GM18511 (cell line): Measurements from ENCODE around the gene TSHZ1.

ENCODE experiments used
- ATAC-seq: cut with Tn5 transposase; IDR thresholded peaks from one replicate; pipeline ENCODE4 v1.9.1; 2021; ENCODE audit warnings: mild to moderate bottlenecking, moderate library complexity; ENCODE audit not compliant: unreplicated experiment

Gene TSHZ1

DNA sequence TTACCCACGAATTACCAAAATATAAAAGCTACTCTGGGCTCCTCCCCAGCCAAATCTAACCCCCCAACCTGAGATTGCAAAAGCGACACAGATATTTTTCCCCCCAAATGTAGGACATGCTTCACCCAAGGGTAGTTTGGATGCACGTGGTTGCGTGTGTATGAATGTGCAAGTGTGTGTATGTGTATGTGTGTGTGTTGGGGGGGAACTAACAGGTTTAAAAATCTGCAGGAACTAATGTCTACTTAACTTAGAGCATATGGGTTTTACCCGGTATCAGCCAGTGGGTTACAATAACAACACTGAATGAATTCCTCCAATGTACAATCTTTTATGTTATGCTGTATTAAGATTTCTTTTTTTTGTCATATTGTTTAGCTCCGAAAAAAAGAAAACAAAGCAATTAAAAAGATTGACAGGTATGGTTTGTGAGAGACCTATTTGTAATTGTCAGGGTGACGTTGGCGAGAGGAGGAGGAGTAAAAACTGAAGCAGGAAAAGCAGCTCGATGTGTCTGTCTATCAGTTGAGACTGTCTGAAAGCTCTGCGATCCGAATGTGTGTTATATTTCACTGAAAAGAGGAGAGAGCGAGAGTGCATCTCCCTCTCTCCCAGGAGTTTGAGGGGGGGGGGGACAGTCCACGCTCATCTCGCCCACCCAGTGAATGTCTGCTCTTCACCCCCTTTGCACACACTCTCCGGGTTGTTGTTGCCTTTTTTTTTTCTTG, at the start of gene TSHZ1:
Gene TSHZ1, plus strand, starts transcription at position 524 of the 728 bp plus-strand sequence. CDS start 1,080 bp downstream, outside the sequence.
- ATAC-seq = peak; percentile 36

DNA sequence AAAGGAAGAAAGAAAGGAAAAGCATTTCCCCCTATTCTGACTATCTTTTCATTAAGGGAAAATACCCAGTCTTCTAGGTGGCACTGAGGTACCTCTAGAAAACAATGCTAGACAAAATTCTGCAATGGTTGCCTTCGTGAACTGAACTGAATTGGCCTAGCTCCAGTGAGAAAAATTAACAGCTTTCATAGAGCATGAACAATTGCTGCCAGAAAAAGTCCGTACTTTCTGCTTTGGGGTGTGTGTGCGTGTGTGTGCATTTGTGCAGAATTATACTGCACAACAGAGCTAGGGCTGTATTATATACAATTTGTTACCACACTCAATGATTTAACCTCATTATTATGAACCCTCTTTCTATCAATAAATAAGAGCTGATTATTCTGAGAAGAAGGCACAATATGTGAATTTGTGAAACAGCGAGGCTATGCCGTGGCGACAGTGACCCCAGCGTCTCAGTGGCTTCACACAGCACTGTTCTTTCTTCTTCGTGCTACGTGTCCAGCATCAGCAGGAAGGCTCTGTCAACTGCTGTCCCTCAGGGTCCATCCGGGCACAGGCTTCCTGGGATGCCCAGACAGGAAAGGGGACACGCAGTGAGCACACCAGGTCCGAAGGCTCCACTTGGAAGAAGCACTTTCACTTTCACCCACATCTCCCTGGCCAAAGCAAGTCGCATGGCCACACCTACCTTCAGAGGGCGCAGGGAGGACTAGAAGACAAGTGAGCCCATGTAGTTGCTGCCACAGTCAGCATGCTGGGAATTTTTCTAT, 49.2 kb upstream of the TSHZ1 start:
- no peak for ATAC-seq

GRCh38 chr18:75162467-75162866, 48.1 kb upstream of the TSHZ1 start:
- ATAC-seq = no peak

GRCh38 chr18:75162978-75163377, 47.6 kb upstream of the TSHZ1 start:
- no peak for ATAC-seq

DNA sequence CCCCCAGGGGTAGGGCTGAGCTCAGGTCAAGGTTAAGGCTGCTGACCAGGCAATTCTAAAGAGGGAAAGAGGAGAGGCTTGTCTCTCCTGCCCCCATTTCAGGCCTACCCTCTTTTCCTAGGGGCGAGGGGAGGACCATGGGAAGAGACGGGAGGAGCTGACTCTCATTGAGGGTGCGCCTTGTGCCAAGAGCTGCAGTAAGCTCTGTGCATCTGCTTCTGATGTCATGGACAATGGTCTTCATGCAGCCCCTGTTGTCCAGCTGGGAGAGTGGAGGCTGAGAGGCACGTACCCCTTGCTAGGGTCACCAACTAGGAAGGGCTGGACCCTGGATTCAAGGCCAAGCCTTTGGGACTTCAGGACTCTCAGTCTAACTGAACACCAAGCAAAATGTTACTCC, 46.9 kb upstream of the TSHZ1 start:
- no peak for ATAC-seq

GRCh38 chr18:75164479-75164878, 46.1 kb upstream of the TSHZ1 start:
- ATAC-seq = no peak

DNA sequence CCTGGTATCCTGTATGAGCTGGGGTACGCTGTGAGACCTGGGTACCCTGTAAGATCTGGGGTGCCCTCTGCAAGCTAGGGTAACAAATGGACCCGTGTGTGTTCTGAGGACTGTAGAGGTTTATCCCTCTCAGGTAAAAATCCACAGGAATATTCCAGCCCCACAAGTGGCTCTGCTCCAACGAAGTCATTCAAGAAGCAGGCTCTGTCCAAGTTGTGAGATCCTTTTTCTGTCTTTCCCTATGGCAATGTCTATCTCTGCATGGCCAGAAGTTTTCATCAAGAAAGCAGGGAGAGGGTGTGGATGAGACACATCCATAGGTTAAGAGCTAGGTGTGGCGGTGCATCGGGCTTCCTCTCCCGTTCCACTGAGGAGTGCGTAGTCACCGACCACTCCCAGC, 44.7 kb upstream of the TSHZ1 start:
- ATAC-seq = no peak

DNA sequence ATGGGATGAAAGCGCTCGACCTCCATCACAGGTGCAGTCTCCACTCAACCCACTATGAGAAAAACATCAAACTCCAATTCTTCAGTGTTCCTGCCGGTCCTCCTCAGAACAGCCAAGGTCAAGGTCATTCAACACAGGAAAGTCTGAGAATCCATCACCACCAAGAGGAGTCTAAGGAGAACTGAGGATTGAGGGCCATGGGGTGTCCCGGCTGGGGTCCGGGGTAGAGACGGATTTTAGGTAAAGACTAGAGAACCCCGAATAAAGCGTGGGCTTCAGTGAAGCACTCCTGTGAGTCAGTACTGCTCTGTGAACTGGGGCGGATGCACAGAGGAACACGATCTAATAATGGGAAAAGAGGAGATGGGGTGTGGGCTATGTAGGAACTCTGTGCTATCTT, 43.5 kb upstream of the TSHZ1 start:
- ATAC-seq = no peak

GRCh38 chr18:75167759-75168618, 42.6 kb upstream of the TSHZ1 start:
- ATAC-seq = no peak

- ATAC-seq = no peak
Measured at GRCh38 chr18:75168619-75169018, 42.0 kb upstream of the TSHZ1 start.

GRCh38 chr18:75169411-75169810, 41.2 kb upstream of the TSHZ1 start:
- ATAC-seq = no peak

DNA sequence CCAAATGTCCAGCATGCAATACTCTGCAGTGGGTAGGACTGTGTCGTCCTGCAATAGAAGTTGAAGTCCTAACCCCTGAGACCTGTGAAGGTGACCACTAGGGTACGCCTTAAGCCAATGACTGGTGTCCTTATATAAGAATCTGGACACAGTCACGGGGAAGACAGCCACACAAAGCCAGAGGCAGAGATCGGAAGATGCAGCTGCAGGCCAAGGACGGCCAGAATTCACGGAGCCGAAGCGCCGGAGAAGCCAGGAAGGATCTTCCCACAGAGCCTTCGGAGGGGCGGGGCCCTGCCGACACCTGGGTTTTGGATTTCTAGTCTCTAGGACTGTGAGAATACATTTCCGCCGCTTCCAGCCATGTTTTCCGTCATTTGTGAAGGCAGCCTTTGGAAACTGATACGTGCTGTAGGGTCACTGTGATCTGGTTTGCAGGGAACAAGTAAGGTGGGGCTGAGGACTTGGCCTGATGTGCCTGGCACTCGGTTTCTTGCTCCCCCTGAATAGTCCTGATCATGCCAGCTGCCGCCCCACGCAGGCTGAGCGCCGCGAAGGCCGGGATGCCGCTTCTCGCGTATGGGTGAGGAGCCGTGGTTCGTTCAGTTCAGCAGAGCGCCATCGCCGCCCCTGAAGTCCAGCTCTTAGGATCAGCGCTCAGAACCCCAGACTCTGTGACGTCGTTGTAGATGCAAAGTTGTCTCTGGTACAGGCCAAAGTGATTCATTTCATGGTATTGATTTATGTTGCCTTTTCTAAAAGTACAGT, 40.4 kb upstream of the TSHZ1 start:
- ATAC-seq = no peak

- no peak for ATAC-seq
Measured at GRCh38 chr18:75170916-75171315, 39.7 kb upstream of the TSHZ1 start.

- peak; percentile 41 for ATAC-seq
Measured at GRCh38 chr18:75172299-75173124, 38.1 kb upstream of the TSHZ1 start.

DNA sequence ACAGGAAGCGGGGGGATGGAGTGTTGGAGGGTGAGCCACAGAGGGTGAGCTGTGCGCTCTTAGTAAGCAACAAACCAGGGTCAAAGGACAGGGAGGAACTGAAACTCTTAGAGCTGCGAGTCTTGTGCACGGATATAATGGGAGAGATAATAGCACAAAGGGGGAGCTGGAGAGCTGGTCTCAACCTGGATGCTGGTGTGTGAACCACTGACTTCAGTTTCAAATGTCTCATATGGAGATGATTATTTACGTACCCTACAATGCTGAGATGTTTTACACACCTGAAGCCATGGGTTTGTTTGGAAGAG, 37.5 kb upstream of the TSHZ1 start:
- peak; percentile 100 for ATAC-seq

- ATAC-seq = no peak
Measured at GRCh38 chr18:75173738-75174137, 36.9 kb upstream of the TSHZ1 start.

- ATAC-seq = no peak
Measured at GRCh38 chr18:75176849-75177248, 33.7 kb upstream of the TSHZ1 start.

GRCh38 chr18:75178376-75178775, 32.2 kb upstream of the TSHZ1 start:
- no peak for ATAC-seq

- ATAC-seq = no peak
Measured at GRCh38 chr18:75179819-75180600, 30.6 kb upstream of the TSHZ1 start.
